ENCODE data around the gene SORBS1. TPM values are rescaled to one million over a fixed set of nuclear protein-coding genes. Genes with fewer than 3 reads are reported as not detected.

SORBS1 gene
- total and polyA plus RNA-seq, 9 of the 15 experiments (the other 6 are each of a cell fraction or from before 2014, with no cell fraction given), result 2.0 to 13.3 (median 6.5) TPM

- no peak overlapping the region for H3K4me3 ChIP-seq
- ChIA-PET POLR2A (no interaction called here), CTCF (ENCODE audit: low intra/inter-chr PET ratio) (no interaction called here)
- intact Hi-C loops (cut with micrococcal nuclease), result no loop called here
- peaks cover 41 to 46% of the 10 kb centered on the region in 2 experiments for H3K4me1 ChIP-seq (replicated peaks in 1 of 2; ENCODE audit: control insufficient read depth in 2 of 2, insufficient read depth in 2 of 2, low read length in 2 of 2)
- H2AFZ ChIP-seq (ENCODE audit: low read depth, low read length), result 0 out of 2 replicates have a peak overlapping the region, but pooled peaks have one; percentile 32
- H3K9ac ChIP-seq (ENCODE audit: insufficient read depth in 1 of 2, low read depth in 2 of 2, low read length in 2 of 2), result no peak overlapping the region
- BruUV-seq (replicated peaks), result no TSS peak
- H3K9me3 ChIP-seq (replicated peaks; ENCODE audit: control insufficient read depth, insufficient read depth, low read depth, low read length), result no peaks in the 10 kb centered on the region
- ATAC-seq (no peak), FAIRE-seq (no peak), DNase-seq (ENCODE audit: extremely low read depth in 1 of 4, low spot score in 3 of 4) (no peak)
- H4K20me1 ChIP-seq (replicated peaks; ENCODE audit: control insufficient read depth, insufficient read depth, low read length), result no peaks in the 10 kb centered on the region
- H3K27me3 ChIP-seq (ENCODE audit: control insufficient read depth in 2 of 2, insufficient read depth in 2 of 2, low read length in 2 of 2), result no peaks in the 10 kb centered on the region
- in situ Hi-C loops (cut with MboI), result no loop called here
- no peaks in the 10 kb centered on the region for H3K36me3 ChIP-seq (ENCODE audit: control insufficient read depth, insufficient read depth, low read length)
- H3K27ac ChIP-seq (ENCODE audit: extremely low read depth, low read depth, low read length), result no peak overlapping the region
- H3K4me2 ChIP-seq (ENCODE audit: insufficient read depth, low read length), result no peak overlapping the region
- H3K9me1 ChIP-seq (ENCODE audit: control insufficient read depth, insufficient read depth, low read length), result no peaks in the 10 kb centered on the region
- no peak for TF ChIP-seq ZNF224 (CRISPR knock-in tag; IDR thresholded peaks at IDR 0.05)
- TF ChIP-seq NFIC (IDR thresholded peaks at IDR 0.05), result peak; percentile 38
- H3K79me2 ChIP-seq (ENCODE audit: control insufficient read depth, insufficient read depth, low read length), result no peaks in the 10 kb centered on the region
- WGBS (ENCODE audit: insufficient coverage, low coverage, missing lambda C conversion rate), result 52% methylated on average over 3 of the region's 3 CpGs
Observed at GRCh38 chr10:95300022-95300539, 261.1 kb downstream of the SORBS1 start.

- peak overlapping the region; percentile 82 for H3K27ac ChIP-seq (ENCODE audit: extremely low read depth, low read depth, low read length)
- H4K20me1 ChIP-seq (replicated peaks; ENCODE audit: control insufficient read depth, insufficient read depth, low read length), result no peaks in the 10 kb centered on the region
- H3K79me2 ChIP-seq (ENCODE audit: control insufficient read depth, insufficient read depth, low read length), result no peaks in the 10 kb centered on the region
- ATAC-seq, result peak; percentile 87
- in situ Hi-C loops (cut with MboI), result no loop called here
- ChIA-PET CTCF (ENCODE audit: low intra/inter-chr PET ratio) (no interaction called here), POLR2A (interaction anchor here (1.2 kb wide), 1 partner anchor 13 kb away, joined by 3 read pairs; no protein-coding TSS in a partner anchor)
- BruUV-seq (replicated peaks), result no TSS peak
- intact Hi-C loops (cut with micrococcal nuclease), result no loop called here
- peaks cover 29 to 38% of the 10 kb centered on the region in 2 experiments for H3K4me1 ChIP-seq (replicated peaks in 1 of 2; ENCODE audit: control insufficient read depth in 2 of 2, insufficient read depth in 2 of 2, low read length in 2 of 2)
- H3K9me3 ChIP-seq (replicated peaks; ENCODE audit: control insufficient read depth, insufficient read depth, low read depth, low read length), result no peaks in the 10 kb centered on the region
- peak; percentile 24 to 92 (median 55) for DNase-seq (ENCODE audit: extremely low read depth in 1 of 4, low spot score in 3 of 4)
- 0% methylated on average over 3 of the region's 3 CpGs for WGBS (ENCODE audit: insufficient coverage, low coverage, missing lambda C conversion rate)
- H3K27me3 ChIP-seq (ENCODE audit: control insufficient read depth in 2 of 2, insufficient read depth in 2 of 2, low read length in 2 of 2), result no peaks in the 10 kb centered on the region
- H3K9ac ChIP-seq (ENCODE audit: insufficient read depth in 1 of 2, low read depth in 2 of 2, low read length in 2 of 2), result peak overlapping the region; percentile 10 to 56; a peak in 2 of 4 replicates
- no peak overlapping the region for H3K4me3 ChIP-seq
- H3K36me3 ChIP-seq (ENCODE audit: control insufficient read depth, insufficient read depth, low read length), result no peaks in the 10 kb centered on the region
- H3K9me1 ChIP-seq (ENCODE audit: control insufficient read depth, insufficient read depth, low read length), result no peaks in the 10 kb centered on the region
- peak overlapping the region; percentile 97 for H2AFZ ChIP-seq (ENCODE audit: low read depth, low read length)
- peak overlapping the region; percentile 60 for H3K4me2 ChIP-seq (ENCODE audit: insufficient read depth, low read length)
- peak; percentile 94 for FAIRE-seq
- TF ChIP-seq HDAC8 (tag; IDR thresholded peaks at IDR 0.05) (no peak), RB1 (IDR thresholded peaks at IDR 0.05; ENCODE audit: low read depth) (no peak), HSF4 (CRISPR knock-in tag; IDR thresholded peaks at IDR 0.05; ENCODE audit: borderline replicate concordance) (no peak), HCFC1 (IDR thresholded peaks at IDR 0.05; ENCODE audit: low read depth, low read length) (no peak), RBM17 (IDR thresholded peaks at IDR 0.05; ENCODE audit: borderline replicate concordance, low read depth, low read length) (no peak), DMBX1 (CRISPR knock-in tag; IDR thresholded peaks at IDR 0.05; ENCODE audit: borderline replicate concordance) (no peak), ZNF511 (CRISPR knock-in tag; IDR thresholded peaks at IDR 0.05) (no peak), SMAD4 (CRISPR knock-in tag; conservative IDR thresholded peaks at IDR 0.05) (no peak), SNIP1 (IDR thresholded peaks at IDR 0.05; ENCODE audit: low read depth) (no peak), BRF2 (IDR thresholded peaks at IDR 0.05; ENCODE audit: borderline replicate concordance, insufficient read depth, insufficient read length) (no peak), TFE3 (CRISPR knock-in tag; IDR thresholded peaks at IDR 0.05) (no peak), CBFB (CRISPR knock-in tag; IDR thresholded peaks at IDR 0.05) (no peak)
Observed at GRCh38 chr10:95297402-95297801, 263.8 kb downstream of the SORBS1 start.
